Measurements from ENCODE around the gene PROX1.

DNA sequence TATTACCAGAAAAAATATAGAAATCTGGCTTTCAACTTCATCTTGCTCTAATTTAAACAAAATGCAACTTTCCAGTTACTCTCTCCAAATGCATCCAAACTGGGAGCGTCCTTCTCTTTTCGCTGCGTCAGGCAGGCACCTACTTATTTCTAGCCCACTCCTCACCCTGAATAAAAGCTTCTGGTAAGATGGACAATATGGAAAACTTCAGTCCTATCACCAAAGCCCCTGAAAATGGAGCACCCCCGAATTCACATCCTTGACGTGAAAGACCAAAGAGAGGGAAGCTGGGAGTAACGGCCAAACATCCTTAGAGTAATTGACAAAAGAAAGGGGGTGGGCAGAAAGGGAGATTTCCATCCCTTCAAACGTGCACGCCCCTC is 5.5 kb upstream of the PROX1 start:
- TF ChIP-seq, protein P1, sequence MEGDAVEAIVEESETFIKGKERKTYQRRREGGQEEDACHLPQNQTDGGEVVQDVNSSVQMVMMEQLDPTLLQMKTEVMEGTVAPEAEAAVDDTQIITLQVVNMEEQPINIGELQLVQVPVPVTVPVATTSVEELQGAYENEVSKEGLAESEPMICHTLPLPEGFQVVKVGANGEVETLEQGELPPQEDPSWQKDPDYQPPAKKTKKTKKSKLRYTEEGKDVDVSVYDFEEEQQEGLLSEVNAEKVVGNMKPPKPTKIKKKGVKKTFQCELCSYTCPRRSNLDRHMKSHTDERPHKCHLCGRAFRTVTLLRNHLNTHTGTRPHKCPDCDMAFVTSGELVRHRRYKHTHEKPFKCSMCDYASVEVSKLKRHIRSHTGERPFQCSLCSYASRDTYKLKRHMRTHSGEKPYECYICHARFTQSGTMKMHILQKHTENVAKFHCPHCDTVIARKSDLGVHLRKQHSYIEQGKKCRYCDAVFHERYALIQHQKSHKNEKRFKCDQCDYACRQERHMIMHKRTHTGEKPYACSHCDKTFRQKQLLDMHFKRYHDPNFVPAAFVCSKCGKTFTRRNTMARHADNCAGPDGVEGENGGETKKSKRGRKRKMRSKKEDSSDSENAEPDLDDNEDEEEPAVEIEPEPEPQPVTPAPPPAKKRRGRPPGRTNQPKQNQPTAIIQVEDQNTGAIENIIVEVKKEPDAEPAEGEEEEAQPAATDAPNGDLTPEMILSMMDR (IDR thresholded peaks at IDR 0.05): no peak
- TF ChIP-seq POLR2A (IDR thresholded peaks at IDR 0.05): no peak

Data from body of pancreas (tissue), 4 donors.